CD14-positive monocyte (primary cell): ENCODE measurements around the gene VKORC1L1. TPM values are rescaled to one million over a fixed set of nuclear protein-coding genes. Genes with fewer than 3 reads are reported as not detected.
A peak's percentile ranks its signal among the peaks of the same experiment; 100 is the strongest.
"Not testable (repeated sequence)": the region's sequence is repeated elsewhere in the genome, so short reads cannot be mapped to it uniquely, and the experiment has no call there.

Experiments
- DNase-seq, 3 donors: peaks; one replicate each; pipeline ENCODE4 v3.0.0-alpha.2; 2011 to 2022
- H2AFZ ChIP-seq: 2 replicates; pipeline ENCODE4 v1.6.0; 2012; ENCODE audit warnings: mild to moderate bottlenecking, low read depth, low read length, inconsistent platforms; ENCODE audit not compliant: insufficient read depth, poor library complexity, severe bottlenecking
- H3K27ac ChIP-seq, 2 donors: 1 replicate in 1 of 2; 2 replicates in 1 of 2; pipeline ENCODE4 v1.5.1; 2012 to 2013; ENCODE audit warnings: low read length in 2 of 2, control low read depth in 1 of 2, inconsistent platforms in 1 of 2, low read depth in 1 of 2, mild to moderate bottlenecking in 1 of 2
- H3K27me3 ChIP-seq, 2 donors: one replicate each; pipeline versions ENCODE4 v1.6.0 to v1.6.1; 2011 to 2013; ENCODE audit warnings: low read length in 2 of 2; ENCODE audit not compliant: control insufficient read depth in 2 of 2, insufficient read depth in 2 of 2
- H3K36me3 ChIP-seq, 2 donors: replicated peaks in 1 of 2; 1 replicate in 1 of 2; 2 replicates in 1 of 2; pipeline versions ENCODE4 v1.5.1 to v1.6.1; 2012 to 2013; ENCODE audit warnings: low read length in 2 of 2, control low read depth in 1 of 2, inconsistent platforms in 1 of 2, mild to moderate bottlenecking in 1 of 2; ENCODE audit not compliant: insufficient read depth in 2 of 2, control insufficient read depth in 1 of 2
- H3K4me1 ChIP-seq, 2 donors: 1 replicate in 1 of 2; 2 replicates in 1 of 2; pipeline versions ENCODE4 v1.5.1 to v1.6.1; 2012 to 2013; ENCODE audit warnings: low read length in 2 of 2, control low read depth in 1 of 2, inconsistent platforms in 1 of 2, mild to moderate bottlenecking in 1 of 2, moderate library complexity in 1 of 2; ENCODE audit not compliant: insufficient read depth in 2 of 2, control insufficient read depth in 1 of 2
- H3K4me2 ChIP-seq: replicated peaks from 2 replicates; pipeline ENCODE3; 2012; ENCODE audit warnings: low read length, moderate library complexity, mild to moderate bottlenecking; ENCODE audit not compliant: poor library complexity, severe bottlenecking; ENCODE audit errors: extremely low read depth
- H3K4me3 ChIP-seq, 3 experiments: fragments of 200-600 bp in 1 of 3; sonication (generic) in 1 of 3; replicated peaks in 1 of 3; 1 replicate in 2 of 3; 2 replicates in 1 of 3; pipeline ENCODE4 v1.5.1; 2011 to 2013; ENCODE audit warnings: low read length in 3 of 3, mild to moderate bottlenecking in 3 of 3, control low read depth in 2 of 3, low read depth in 2 of 3, inconsistent platforms in 1 of 3, moderate library complexity in 1 of 3
- H3K79me2 ChIP-seq: 2 replicates; pipeline ENCODE4 v1.6.0; 2012; ENCODE audit warnings: mild to moderate bottlenecking, control low read depth, inconsistent platforms, low read length, moderate library complexity; ENCODE audit not compliant: insufficient read depth
- H3K9ac ChIP-seq: 2 replicates; pipeline ENCODE4 v1.6.0; 2017; ENCODE audit warnings: low read length, mild to moderate bottlenecking; ENCODE audit not compliant: insufficient read depth, poor library complexity, severe bottlenecking
- H3K9me3 ChIP-seq, 2 donors: replicated peaks in 1 of 2; 1 replicate in 1 of 2; 2 replicates in 1 of 2; pipeline versions ENCODE4 v1.5.1 to v1.6.1; 2012 to 2013; ENCODE audit warnings: low read length in 2 of 2, control low read depth in 1 of 2; ENCODE audit not compliant: control insufficient read depth in 1 of 2, insufficient read depth in 1 of 2
- H4K20me1 ChIP-seq: 2 replicates; pipeline ENCODE4 v1.6.0; 2012; ENCODE audit warnings: mild to moderate bottlenecking, low read length, control low read depth, moderate library complexity; ENCODE audit not compliant: insufficient read depth
- H3K27ac Mint-ChIP-seq, 7 donors: one replicate each; pipeline ENCODE4 v1.8.0; 2020; ENCODE audit warnings: mild to moderate bottlenecking in 7 of 7, mixed read lengths in 7 of 7, moderate library complexity in 6 of 7, inconsistent platforms in 2 of 7
- H3K27me3 Mint-ChIP-seq, 3 donors: one replicate each; pipeline ENCODE4 v1.8.0; 2021 to 2022; ENCODE audit warnings: low read depth in 3 of 3, mild to moderate bottlenecking in 3 of 3, mixed read lengths in 3 of 3, moderate library complexity in 3 of 3, inconsistent platforms in 1 of 3
- H3K36me3 Mint-ChIP-seq, 2 donors: one replicate each; pipeline ENCODE4 v1.8.0; 2020; ENCODE audit warnings: mixed read lengths in 2 of 2, inconsistent platforms in 1 of 2, mild to moderate bottlenecking in 1 of 2
- H3K4me1 Mint-ChIP-seq: one replicate; pipeline ENCODE4 v1.8.0; 2020; ENCODE audit warnings: mild to moderate bottlenecking, mixed read lengths
- H3K4me3 Mint-ChIP-seq, 2 donors: one replicate each; pipeline ENCODE4 v1.8.0; 2020; ENCODE audit warnings: mild to moderate bottlenecking in 2 of 2, mixed read lengths in 2 of 2, moderate library complexity in 1 of 2
- H3K9me3 Mint-ChIP-seq, 7 donors: one replicate each; pipeline ENCODE4 v1.8.0; 2020 to 2022; ENCODE audit warnings: mixed read lengths in 7 of 7, mild to moderate bottlenecking in 6 of 7, moderate library complexity in 6 of 7, inconsistent platforms in 2 of 7
- CTCF ChIP-seq: fragments of 200-600 bp; IDR thresholded peaks from one replicate; pipeline ENCODE4 v1.8.0; 2022; ENCODE audit warnings: antibody characterized with exemption, mild to moderate bottlenecking
- WGBS: methylation state at CpG from one replicate; pipeline ENCODE4 v1.1.5; 2013; ENCODE audit warnings: missing lambda C conversion rate; ENCODE audit not compliant: insufficient coverage; 5-methylcytosine and 5-hydroxymethylcytosine counted together
- intact Hi-C, 2 donors: fragments of 100-400 bp; cut with micrococcal nuclease; formaldehyde crosslinking; loops; one replicate each; pipeline versions ENCODE4 v1.15.0 to v1.15.1; 2023
- polyA plus RNA-seq, 3 donors: library from polyadenylated mRNA; depleted of rRNA in 1 of 3; unstranded in 2 of 3; stranded (reverse) in 1 of 3; fragments of 300-500 nt in 2 of 3; fragments of >200 nt in 1 of 3; fragmentation: Illumina TruSeq in 2 of 3; gene quantifications; 1 replicate in 2 of 3; 2 replicates in 1 of 3; pipeline ENCODE4 v1.2.3, GENCODE V29; 2012 to 2021

Gene VKORC1L1
- polyA plus RNA-seq, 3 donors, result 1.9 to 3.2 (median 2.7) TPM

DNA sequence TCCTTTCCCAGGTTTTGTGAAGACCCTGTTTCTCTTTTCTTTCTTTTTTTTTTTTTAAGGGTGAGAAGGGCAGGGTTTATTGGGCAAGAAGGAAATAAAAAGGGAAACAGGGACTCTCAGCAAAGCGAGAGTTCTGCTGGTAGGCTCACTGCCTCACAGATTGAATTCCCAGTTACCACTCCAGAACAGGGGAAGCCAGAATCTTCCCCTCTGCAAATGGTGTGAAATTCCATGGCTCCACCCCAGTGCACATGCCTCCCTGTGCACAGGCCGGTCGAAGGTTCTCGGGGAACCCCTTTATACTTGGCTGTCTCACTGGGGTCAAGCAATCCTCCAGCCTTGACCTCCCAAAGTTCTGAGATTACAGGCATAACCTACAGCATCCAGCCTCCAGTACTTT lies 119.7 kb downstream of the VKORC1L1 start:
- 93% methylated on average over 3 of the region's 4 CpGs for WGBS
- H3K4me3 Mint-ChIP-seq, result no peak overlapping the region
- Histone ChIP-seq H2AFZ (no peak overlapping the region), H3K9ac (no peak overlapping the region), H3K4me3 (no peak overlapping the region), H3K4me1 (no peaks in the 10 kb centered on the region), H3K79me2 (no peaks in the 10 kb centered on the region), H3K27ac (no peak overlapping the region), H3K27me3 (no peaks in the 10 kb centered on the region), H3K36me3 (no peaks in the 10 kb centered on the region), H3K9me3 (no peaks in the 10 kb centered on the region), H3K4me2 (no peak overlapping the region), H4K20me1 (no peaks in the 10 kb centered on the region)
- H3K36me3 Mint-ChIP-seq, result no peaks in the 10 kb centered on the region
- H3K9me3 Mint-ChIP-seq, result peaks cover 0 to 3% (median 0%) of the 10 kb centered on the region in 7 donors
- DNase-seq, result no peak
- no peak overlapping the region for H3K27ac Mint-ChIP-seq
- no peak for TF ChIP-seq CTCF
- no peaks in the 10 kb centered on the region for H3K4me1 Mint-ChIP-seq
- intact Hi-C loops, result no loop called here
- H3K27me3 Mint-ChIP-seq, result peaks cover 0 to 3% (median 0%) of the 10 kb centered on the region in 3 donors

DNA sequence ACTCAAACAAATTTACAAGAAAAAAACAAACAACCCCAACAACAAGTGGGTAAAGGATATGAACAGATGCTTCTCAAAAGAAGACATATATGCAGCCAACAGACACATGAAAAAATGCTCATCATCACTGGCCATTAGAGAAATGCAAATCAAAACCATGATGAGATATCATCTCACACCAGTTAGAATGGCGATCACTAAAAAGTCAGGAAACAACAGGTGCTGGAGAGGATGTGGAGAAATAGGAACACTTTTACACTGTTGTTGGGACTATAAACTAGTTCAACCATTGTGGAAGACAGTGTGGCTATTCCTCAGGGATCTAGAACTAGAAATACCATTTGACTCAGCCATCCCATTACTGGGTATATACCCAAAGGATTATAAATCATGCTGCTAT lies 122.1 kb downstream of the VKORC1L1 start:
- H3K4me1 Mint-ChIP-seq, H3K27me3 ChIP-seq, H3K4me2 ChIP-seq, H3K4me3 ChIP-seq, H4K20me1 ChIP-seq, H3K4me1 ChIP-seq, H3K4me3 Mint-ChIP-seq, H3K36me3 ChIP-seq, H3K9ac ChIP-seq, H3K79me2 ChIP-seq, intact Hi-C loops, H3K9me3 Mint-ChIP-seq, DNase-seq, H3K27ac ChIP-seq, H2AFZ ChIP-seq, H3K27ac Mint-ChIP-seq, H3K27me3 Mint-ChIP-seq, H3K9me3 ChIP-seq, H3K36me3 Mint-ChIP-seq: not testable (repeated sequence)
- WGBS, result no CpG with 5 or more reads among the region's 1 CpG

- DNase-seq, H3K9ac ChIP-seq, intact Hi-C loops, H3K4me3 ChIP-seq, H2AFZ ChIP-seq, H3K79me2 ChIP-seq, H3K36me3 Mint-ChIP-seq, H3K9me3 ChIP-seq, H3K4me1 ChIP-seq, H3K36me3 ChIP-seq, H3K4me2 ChIP-seq, H3K27me3 Mint-ChIP-seq, H4K20me1 ChIP-seq, H3K27ac ChIP-seq, H3K27me3 ChIP-seq, H3K4me3 Mint-ChIP-seq, H3K4me1 Mint-ChIP-seq, H3K27ac Mint-ChIP-seq, H3K9me3 Mint-ChIP-seq: not testable (repeated sequence)
- no CpG with 5 or more reads among the region's 5 CpGs for WGBS
These were observed 128.0 kb downstream of the VKORC1L1 start for GRCh38 chr7:66000823-66001417.

GRCh38 chr7:66005115-66005671 lies 132.3 kb downstream of the VKORC1L1 start:
- intact Hi-C loops, H3K79me2 ChIP-seq, H3K4me3 Mint-ChIP-seq, H3K4me3 ChIP-seq, H3K27ac ChIP-seq, H3K27me3 Mint-ChIP-seq, H3K9me3 ChIP-seq, H3K4me1 ChIP-seq, H4K20me1 ChIP-seq, H3K4me1 Mint-ChIP-seq, H3K36me3 ChIP-seq, H3K9me3 Mint-ChIP-seq, H3K36me3 Mint-ChIP-seq, H3K4me2 ChIP-seq, H3K27me3 ChIP-seq, DNase-seq, H2AFZ ChIP-seq, H3K9ac ChIP-seq: not testable (repeated sequence)
- peak overlapping the region in 1 of 7 donors; percentile 25 for H3K27ac Mint-ChIP-seq
- 93% methylated on average over 3 of the region's 8 CpGs for WGBS
